Measurements from ENCODE around the gene SCNN1B. TPM values are rescaled to one million over a fixed set of nuclear protein-coding genes. Genes with fewer than 3 reads are reported as not detected.
A peak's percentile ranks its signal among the peaks of the same experiment; 100 is the strongest.
"Not testable (repeated sequence)": the region's sequence is repeated elsewhere in the genome, so short reads cannot be mapped to it uniquely, and the experiment has no call there.

The SCNN1B gene, protein sequence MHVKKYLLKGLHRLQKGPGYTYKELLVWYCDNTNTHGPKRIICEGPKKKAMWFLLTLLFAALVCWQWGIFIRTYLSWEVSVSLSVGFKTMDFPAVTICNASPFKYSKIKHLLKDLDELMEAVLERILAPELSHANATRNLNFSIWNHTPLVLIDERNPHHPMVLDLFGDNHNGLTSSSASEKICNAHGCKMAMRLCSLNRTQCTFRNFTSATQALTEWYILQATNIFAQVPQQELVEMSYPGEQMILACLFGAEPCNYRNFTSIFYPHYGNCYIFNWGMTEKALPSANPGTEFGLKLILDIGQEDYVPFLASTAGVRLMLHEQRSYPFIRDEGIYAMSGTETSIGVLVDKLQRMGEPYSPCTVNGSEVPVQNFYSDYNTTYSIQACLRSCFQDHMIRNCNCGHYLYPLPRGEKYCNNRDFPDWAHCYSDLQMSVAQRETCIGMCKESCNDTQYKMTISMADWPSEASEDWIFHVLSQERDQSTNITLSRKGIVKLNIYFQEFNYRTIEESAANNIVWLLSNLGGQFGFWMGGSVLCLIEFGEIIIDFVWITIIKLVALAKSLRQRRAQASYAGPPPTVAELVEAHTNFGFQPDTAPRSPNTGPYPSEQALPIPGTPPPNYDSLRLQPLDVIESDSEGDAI
- total RNA-seq (0.28 TPM), polyA plus RNA-seq (4.8 TPM)
- long read RNA-seq, donor 1 = 0 reads
- long read RNA-seq, donor 2 = 0 reads
- long read RNA-seq, donor 3 = 0 reads
- long read RNA-seq, donor 4 = 0 reads
- long read RNA-seq, donor 5 = 0 reads
- long read RNA-seq, donor 6 = 0 reads
- long read RNA-seq, donor 7 = 0 reads
- long read RNA-seq, donor 8 = 0 reads
- long read RNA-seq, donor 9 = 0 reads
- long read RNA-seq, donor 10 = 0 reads

DNA sequence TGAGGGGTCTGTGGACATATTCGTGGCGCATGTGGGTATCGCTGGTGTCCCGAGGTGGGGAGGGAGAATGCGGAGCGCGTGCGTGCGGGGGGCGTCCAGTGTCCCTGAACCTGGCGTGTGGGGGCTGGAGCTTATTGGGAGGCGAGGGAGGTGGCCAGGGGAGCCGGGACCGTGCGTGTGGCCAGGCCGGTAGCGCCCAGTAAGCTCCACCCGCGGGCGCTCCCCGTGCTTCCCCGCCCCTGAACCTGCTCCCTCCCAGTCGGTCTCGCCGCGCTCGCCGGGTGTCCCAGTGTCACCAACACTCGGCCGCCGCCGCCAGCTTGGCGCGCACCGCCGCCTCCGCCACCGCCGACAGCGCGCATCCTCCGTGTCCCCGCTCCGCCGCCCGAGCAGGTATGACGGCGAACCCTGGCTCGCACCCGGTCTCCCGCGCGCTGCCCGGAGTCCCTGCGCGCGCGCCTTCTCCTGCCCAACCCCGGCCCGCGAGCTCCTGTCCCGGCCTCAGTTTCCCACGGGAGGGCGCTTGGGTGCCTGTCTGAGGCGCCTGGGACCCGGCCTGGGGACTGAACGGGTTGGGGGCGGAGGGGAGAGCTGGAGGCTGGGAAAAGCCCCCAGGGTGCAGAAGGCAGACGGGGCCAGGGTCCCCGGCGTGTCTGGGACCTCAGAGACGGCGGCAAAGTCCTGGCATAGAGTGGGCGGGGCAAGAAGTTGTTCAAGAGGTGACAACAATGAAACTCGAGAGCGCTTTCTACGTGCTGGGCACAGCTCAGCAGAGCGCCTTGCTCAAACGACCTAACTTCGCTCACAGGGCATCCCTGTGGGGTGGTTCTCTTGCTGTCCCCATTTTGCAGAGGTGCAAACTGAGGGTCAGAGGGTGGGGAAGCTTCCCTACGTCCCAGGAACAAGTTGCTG lies at the start of gene SCNN1B:
Gene SCNN1B (plus strand): TSS at position 258 of the 912 bp plus-strand sequence. CDS start 46,298 bp downstream, outside the sequence.
- 6% methylated on average over 81 of the region's 81 CpGs for WGBS
- H3K9me3 ChIP-seq (ENCODE audit: control insufficient read depth in 2 of 2, insufficient read depth in 1 of 2, low read length in 1 of 2) = no peaks in the 10 kb centered on the region
- DNase-seq (ENCODE audit: low read depth in 6 of 9, low spot score in 9 of 9) = no peak
- no peak within 1 kb of the TSS for H3K27ac ChIP-seq (ENCODE audit: low read depth in 1 of 2, low read length in 1 of 2)
- no peak within 1 kb of the TSS for H3K4me3 ChIP-seq (ENCODE audit: low read length in 2 of 2)
- no peaks in the 10 kb centered on the region for H3K4me1 ChIP-seq (ENCODE audit: control insufficient read depth in 2 of 2, insufficient read depth in 2 of 2, low read length in 2 of 2)
- H3K36me3 ChIP-seq (ENCODE audit: control insufficient read depth in 2 of 2, insufficient read depth in 2 of 2, low read length in 1 of 2) = no peaks in the 10 kb centered on the region
- H3K27me3 ChIP-seq (ENCODE audit: control insufficient read depth in 2 of 2, insufficient read depth in 1 of 2, low read length in 1 of 2) = peaks cover 14 to 25% of the 10 kb centered on the region in 2 donors

DNA sequence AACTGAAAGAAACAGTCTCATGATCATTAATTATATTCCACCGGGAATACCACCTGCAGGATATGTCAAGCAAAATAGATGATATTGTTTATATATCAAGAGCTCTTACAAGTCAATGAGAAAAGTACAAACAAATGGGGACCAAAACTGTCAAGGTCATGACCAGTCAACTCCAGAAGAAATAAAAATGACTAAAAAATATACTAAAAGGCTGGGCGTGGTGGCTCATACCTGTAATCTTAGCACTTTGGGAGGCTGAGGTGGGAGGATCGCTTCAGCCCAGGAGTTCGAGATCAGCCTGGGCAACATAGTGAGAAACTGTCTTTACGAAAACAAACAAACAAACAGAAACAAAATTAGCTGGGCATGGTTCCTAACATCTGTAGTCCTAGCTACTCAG lies 49.8 kb upstream of the SCNN1B start:
- no peaks in the 10 kb centered on the region for H3K9me3 ChIP-seq (ENCODE audit: control insufficient read depth in 2 of 2, insufficient read depth in 1 of 2, low read length in 1 of 2)
- no peak overlapping the region for H3K4me3 ChIP-seq (ENCODE audit: low read length in 2 of 2)
- no peak overlapping the region for H3K27ac ChIP-seq (ENCODE audit: low read depth in 1 of 2, low read length in 1 of 2)
- H3K27me3 ChIP-seq (ENCODE audit: control insufficient read depth in 2 of 2, insufficient read depth in 1 of 2, low read length in 1 of 2) = no peaks in the 10 kb centered on the region
- no peaks in the 10 kb centered on the region for H3K4me1 ChIP-seq (ENCODE audit: control insufficient read depth in 2 of 2, insufficient read depth in 2 of 2, low read length in 2 of 2)
- 95% methylated on average over 5 of the region's 5 CpGs for WGBS
- DNase-seq (ENCODE audit: low read depth in 6 of 9, low spot score in 9 of 9) = peak in 1 of 9 donors; percentile 12
- no peaks in the 10 kb centered on the region for H3K36me3 ChIP-seq (ENCODE audit: control insufficient read depth in 2 of 2, insufficient read depth in 2 of 2, low read length in 1 of 2)

DNA sequence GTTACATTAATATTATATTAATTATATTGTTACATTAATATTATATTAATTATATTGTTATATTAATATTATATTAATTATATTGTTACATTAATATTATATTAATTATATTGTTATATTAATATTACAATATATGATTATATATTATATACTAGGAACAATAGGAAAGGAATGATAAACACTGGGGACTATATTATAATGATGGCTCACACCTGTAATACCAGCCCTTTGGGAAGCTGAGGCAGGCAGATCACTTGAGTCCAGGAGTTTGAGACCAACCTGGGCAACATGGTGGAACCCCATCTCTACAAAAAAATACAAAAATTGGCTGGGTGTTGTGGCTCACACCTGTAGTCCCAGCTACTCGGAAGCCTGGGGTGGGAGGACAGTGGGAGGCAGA lies 48.5 kb upstream of the SCNN1B start:
- H3K4me1 ChIP-seq (ENCODE audit: control insufficient read depth in 2 of 2, insufficient read depth in 2 of 2, low read length in 2 of 2); DNase-seq (ENCODE audit: low read depth in 6 of 9, low spot score in 9 of 9); H3K36me3 ChIP-seq (ENCODE audit: control insufficient read depth in 2 of 2, insufficient read depth in 2 of 2, low read length in 1 of 2); H3K4me3 ChIP-seq (ENCODE audit: low read length in 2 of 2); H3K27ac ChIP-seq (ENCODE audit: low read depth in 1 of 2, low read length in 1 of 2); H3K27me3 ChIP-seq (ENCODE audit: control insufficient read depth in 2 of 2, insufficient read depth in 1 of 2, low read length in 1 of 2); H3K9me3 ChIP-seq (ENCODE audit: control insufficient read depth in 2 of 2, insufficient read depth in 1 of 2, low read length in 1 of 2): not testable (repeated sequence)
- 95% methylated on average over 1 of the region's 1 CpG for WGBS

DNA sequence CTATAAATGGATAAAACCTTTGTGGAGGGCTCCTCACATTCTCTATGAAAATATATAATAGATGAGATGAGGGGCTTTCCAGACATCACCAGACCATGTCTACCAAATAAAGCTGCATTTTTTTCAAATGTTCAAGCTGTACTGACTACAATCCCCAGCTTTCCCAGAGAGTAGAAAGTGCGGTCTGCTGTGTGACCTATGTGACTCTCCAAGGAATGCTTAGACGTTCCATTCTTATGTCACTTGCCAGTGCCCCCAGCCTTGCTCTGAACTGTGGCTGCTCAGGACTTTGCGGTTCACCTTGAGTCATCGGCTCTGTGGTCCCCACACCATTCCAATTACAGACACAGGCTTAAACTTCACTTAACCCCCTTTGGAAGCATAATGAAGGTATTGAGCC lies 47.8 kb upstream of the SCNN1B start:
- WGBS = 74% methylated on average over 4 of the region's 4 CpGs
- no peaks in the 10 kb centered on the region for H3K4me1 ChIP-seq (ENCODE audit: control insufficient read depth in 2 of 2, insufficient read depth in 2 of 2, low read length in 2 of 2)
- H3K4me3 ChIP-seq (ENCODE audit: low read length in 2 of 2) = no peak overlapping the region
- no peaks in the 10 kb centered on the region for H3K27me3 ChIP-seq (ENCODE audit: control insufficient read depth in 2 of 2, insufficient read depth in 1 of 2, low read length in 1 of 2)
- no peaks in the 10 kb centered on the region for H3K36me3 ChIP-seq (ENCODE audit: control insufficient read depth in 2 of 2, insufficient read depth in 2 of 2, low read length in 1 of 2)
- H3K9me3 ChIP-seq (ENCODE audit: control insufficient read depth in 2 of 2, insufficient read depth in 1 of 2, low read length in 1 of 2) = no peaks in the 10 kb centered on the region
- no peak overlapping the region for H3K27ac ChIP-seq (ENCODE audit: low read depth in 1 of 2, low read length in 1 of 2)
- DNase-seq (ENCODE audit: low read depth in 6 of 9, low spot score in 9 of 9) = peak in 2 of 9 donors; percentile 7 to 18

DNA sequence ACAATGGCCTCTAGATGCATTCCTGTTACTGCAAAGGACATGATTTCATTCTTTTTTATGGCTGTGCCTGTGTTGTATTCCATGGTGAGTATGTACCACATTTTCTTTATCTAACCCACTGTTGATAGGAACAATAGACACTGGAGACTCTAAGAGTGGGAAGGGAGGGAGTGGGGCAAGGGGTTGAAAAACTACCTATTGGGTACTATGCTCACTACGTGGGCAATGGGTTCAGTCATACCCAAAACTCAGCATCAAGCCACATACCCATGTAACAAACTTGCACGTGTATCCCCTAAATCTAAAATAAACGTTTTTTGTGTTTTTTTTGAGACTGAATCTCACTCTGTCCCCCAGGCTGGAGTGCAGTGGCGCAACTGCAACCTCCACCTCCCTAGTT lies 47.1 kb upstream of the SCNN1B start:
- no peaks in the 10 kb centered on the region for H3K4me1 ChIP-seq (ENCODE audit: control insufficient read depth in 2 of 2, insufficient read depth in 2 of 2, low read length in 2 of 2)
- no peaks in the 10 kb centered on the region for H3K36me3 ChIP-seq (ENCODE audit: control insufficient read depth in 2 of 2, insufficient read depth in 2 of 2, low read length in 1 of 2)
- H3K27ac ChIP-seq (ENCODE audit: low read depth in 1 of 2, low read length in 1 of 2) = no peak overlapping the region
- WGBS = 72% methylated on average over 4 of the region's 4 CpGs
- no peaks in the 10 kb centered on the region for H3K27me3 ChIP-seq (ENCODE audit: control insufficient read depth in 2 of 2, insufficient read depth in 1 of 2, low read length in 1 of 2)
- no peaks in the 10 kb centered on the region for H3K9me3 ChIP-seq (ENCODE audit: control insufficient read depth in 2 of 2, insufficient read depth in 1 of 2, low read length in 1 of 2)
- no peak overlapping the region for H3K4me3 ChIP-seq (ENCODE audit: low read length in 2 of 2)
- no peak for DNase-seq (ENCODE audit: low read depth in 6 of 9, low spot score in 9 of 9)

DNA sequence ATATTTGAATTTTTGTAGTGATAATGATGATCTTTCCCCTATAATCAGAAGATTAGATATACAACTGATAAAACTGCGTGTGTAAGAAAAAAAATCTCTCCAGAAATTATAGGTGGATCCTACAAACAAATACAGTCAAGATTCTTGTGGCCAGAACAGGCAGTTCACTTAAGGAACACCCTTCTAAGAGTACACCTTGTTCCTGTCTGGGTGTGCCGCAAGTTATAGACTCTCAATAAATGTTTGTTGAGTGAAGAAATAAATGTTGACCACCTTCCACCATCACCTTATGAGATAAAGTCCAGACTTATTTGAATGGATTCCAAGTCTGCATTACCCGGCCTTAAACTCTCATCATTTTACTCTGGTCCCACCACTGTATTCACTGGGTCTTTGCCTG lies 45.7 kb upstream of the SCNN1B start:
- Histone ChIP-seq H3K4me3 (ENCODE audit: low read length in 2 of 2) (no peak overlapping the region), H3K27ac (ENCODE audit: low read depth in 1 of 2, low read length in 1 of 2) (no peak overlapping the region), H3K36me3 (ENCODE audit: control insufficient read depth in 2 of 2, insufficient read depth in 2 of 2, low read length in 1 of 2) (no peaks in the 10 kb centered on the region), H3K27me3 (ENCODE audit: control insufficient read depth in 2 of 2, insufficient read depth in 1 of 2, low read length in 1 of 2) (no peaks in the 10 kb centered on the region), H3K4me1 (ENCODE audit: control insufficient read depth in 2 of 2, insufficient read depth in 2 of 2, low read length in 2 of 2) (no peaks in the 10 kb centered on the region), H3K9me3 (ENCODE audit: control insufficient read depth in 2 of 2, insufficient read depth in 1 of 2, low read length in 1 of 2) (no peaks in the 10 kb centered on the region)
- WGBS = 95% methylated on average over 3 of the region's 3 CpGs
- no peak for DNase-seq (ENCODE audit: low read depth in 6 of 9, low spot score in 9 of 9)

DNA sequence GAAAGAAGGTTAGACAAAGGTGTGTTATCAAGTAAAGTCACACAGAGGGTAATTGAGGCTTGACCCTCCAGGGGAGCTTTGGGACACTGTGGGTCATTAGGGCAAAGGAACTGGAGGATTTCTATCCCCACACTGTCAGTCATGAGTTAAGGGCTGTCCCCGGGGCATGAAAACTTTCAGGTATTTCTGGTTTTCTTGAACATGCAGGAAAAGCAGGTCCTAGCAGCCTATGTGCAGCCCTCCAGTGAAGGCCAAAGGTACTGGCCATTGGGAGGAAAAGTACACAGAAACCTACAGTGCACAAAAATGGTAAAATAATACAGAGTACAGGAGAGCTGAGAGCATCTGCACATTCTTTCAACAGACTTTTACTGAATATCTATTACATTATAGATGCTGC lies 44.4 kb upstream of the SCNN1B start:
- H3K27ac ChIP-seq (ENCODE audit: low read depth in 1 of 2, low read length in 1 of 2) = no peak overlapping the region
- DNase-seq (ENCODE audit: low read depth in 6 of 9, low spot score in 9 of 9) = no peak
- H3K4me3 ChIP-seq (ENCODE audit: low read length in 2 of 2) = no peak overlapping the region
- H3K27me3 ChIP-seq (ENCODE audit: control insufficient read depth in 2 of 2, insufficient read depth in 1 of 2, low read length in 1 of 2) = no peaks in the 10 kb centered on the region
- WGBS = 90% methylated on average over 1 of the region's 1 CpG
- no peaks in the 10 kb centered on the region for H3K4me1 ChIP-seq (ENCODE audit: control insufficient read depth in 2 of 2, insufficient read depth in 2 of 2, low read length in 2 of 2)
- no peaks in the 10 kb centered on the region for H3K9me3 ChIP-seq (ENCODE audit: control insufficient read depth in 2 of 2, insufficient read depth in 1 of 2, low read length in 1 of 2)
- no peaks in the 10 kb centered on the region for H3K36me3 ChIP-seq (ENCODE audit: control insufficient read depth in 2 of 2, insufficient read depth in 2 of 2, low read length in 1 of 2)

DNA sequence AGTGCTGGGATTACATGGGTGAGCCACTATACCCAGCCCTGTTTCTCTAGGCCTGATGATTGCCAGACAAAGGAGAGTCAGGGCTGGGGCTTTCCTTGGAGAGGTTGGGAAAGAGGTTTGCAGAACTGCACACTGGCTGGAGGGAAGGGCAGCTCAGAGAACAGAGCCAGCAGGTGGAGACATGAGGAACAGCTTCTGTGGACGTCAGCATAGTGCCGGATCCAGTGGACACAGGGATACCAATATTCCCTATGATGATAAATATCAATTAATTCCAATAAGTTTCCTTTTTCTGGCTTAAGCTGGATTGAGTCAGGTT lies 43.2 kb upstream of the SCNN1B start:
- Histone ChIP-seq H3K27ac (ENCODE audit: low read depth in 1 of 2, low read length in 1 of 2) (no peak overlapping the region), H3K36me3 (ENCODE audit: control insufficient read depth in 2 of 2, insufficient read depth in 2 of 2, low read length in 1 of 2) (no peaks in the 10 kb centered on the region), H3K4me3 (ENCODE audit: low read length in 2 of 2) (no peak overlapping the region), H3K27me3 (ENCODE audit: control insufficient read depth in 2 of 2, insufficient read depth in 1 of 2, low read length in 1 of 2) (no peaks in the 10 kb centered on the region), H3K9me3 (ENCODE audit: control insufficient read depth in 2 of 2, insufficient read depth in 1 of 2, low read length in 1 of 2) (no peaks in the 10 kb centered on the region), H3K4me1 (ENCODE audit: control insufficient read depth in 2 of 2, insufficient read depth in 2 of 2, low read length in 2 of 2) (no peaks in the 10 kb centered on the region)
- WGBS = 71% methylated on average over 2 of the region's 2 CpGs
- no peak for DNase-seq (ENCODE audit: low read depth in 6 of 9, low spot score in 9 of 9)

Data from thymus (tissue), 14 donors.